HG02759 (cell line): ENCODE data around the gene TBCD.

Experiments
- ATAC-seq: cut with Tn5 transposase; IDR thresholded peaks from one replicate; pipeline ENCODE4 v1.9.1; 2021; ENCODE audit warnings: mild to moderate bottlenecking, moderate library complexity; ENCODE audit not compliant: unreplicated experiment

TBCD gene

GRCh38 chr17:82918508-82918907, 166.6 kb downstream of the TBCD start:
- ATAC-seq, result no peak

- no peak for ATAC-seq
Measured at GRCh38 chr17:82920150-82920549, 168.3 kb downstream of the TBCD start.

DNA sequence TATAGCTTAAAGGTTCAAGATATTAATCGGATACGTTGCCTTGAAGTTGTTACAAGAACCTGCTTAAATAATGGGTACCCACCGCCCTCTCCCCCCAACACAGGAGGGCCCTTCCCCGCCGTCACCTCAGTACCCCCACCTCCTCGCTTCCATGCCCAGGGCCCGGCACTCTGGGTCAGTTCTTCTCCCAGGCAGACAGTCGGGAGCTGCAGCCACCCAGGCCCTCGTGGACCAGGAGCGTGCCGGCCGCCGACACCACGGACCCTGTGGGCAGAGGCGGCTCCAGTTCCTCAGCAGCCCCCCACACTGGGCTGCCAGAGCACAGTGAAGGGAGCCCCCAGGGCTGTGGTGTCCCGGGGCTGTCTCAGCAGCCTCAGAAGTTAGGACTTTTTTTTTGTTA, 168.8 kb downstream of the TBCD start:
- no peak for ATAC-seq

GRCh38 chr17:82921426-82921825, 169.6 kb downstream of the TBCD start:
- ATAC-seq, result no peak

- no peak for ATAC-seq
Measured at GRCh38 chr17:82922646-82923045, 170.8 kb downstream of the TBCD start.

GRCh38 chr17:82923366-82924113, 171.7 kb downstream of the TBCD start:
- no peak for ATAC-seq

- no peak for ATAC-seq
Measured at GRCh38 chr17:82924214-82924613, 172.3 kb downstream of the TBCD start.

DNA sequence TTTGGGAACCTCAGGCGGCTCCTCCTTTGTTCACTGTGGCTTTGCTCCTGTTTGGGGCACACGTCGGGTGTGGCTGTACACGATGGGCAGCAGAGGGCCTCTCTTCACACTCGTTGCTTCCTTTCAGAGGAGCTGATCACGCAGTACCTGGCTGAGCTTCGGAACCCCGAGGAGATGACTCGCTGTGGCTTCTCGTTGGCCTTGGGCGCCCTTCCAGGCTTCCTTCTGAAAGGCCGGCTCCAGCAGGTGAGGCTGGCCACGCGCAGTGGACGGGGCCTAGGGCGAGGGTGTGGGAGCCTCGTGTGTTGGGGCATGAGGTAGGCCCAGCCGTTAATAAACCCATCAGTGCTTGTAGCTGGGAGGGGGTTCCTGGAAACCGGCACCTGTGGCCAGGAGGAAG, 172.9 kb downstream of the TBCD start:
- no peak for ATAC-seq

- no peak for ATAC-seq
Measured at GRCh38 chr17:82925336-82925735, 173.5 kb downstream of the TBCD start.

DNA sequence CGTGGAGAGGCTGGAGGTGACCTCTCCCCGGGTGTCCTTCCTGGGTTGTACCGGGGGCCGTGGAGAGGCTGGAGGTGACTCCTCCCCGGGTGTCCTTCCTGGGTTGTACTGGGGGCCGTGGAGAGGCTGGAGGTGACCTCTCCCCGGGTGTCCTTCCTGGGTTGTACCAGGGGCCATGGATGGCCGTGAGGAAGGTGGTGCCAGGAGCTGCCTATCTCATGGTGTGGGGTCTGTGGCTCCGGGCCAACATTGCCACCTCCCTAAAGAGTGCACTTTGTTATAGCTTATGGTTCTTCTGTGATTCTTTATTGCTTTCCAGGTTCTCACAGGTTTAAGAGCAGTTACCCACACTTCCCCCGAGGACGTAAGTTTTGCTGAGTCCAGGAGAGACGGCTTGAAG, 174.2 kb downstream of the TBCD start:
- no peak for ATAC-seq

GRCh38 chr17:82926716-82927115, 174.9 kb downstream of the TBCD start:
- ATAC-seq, result no peak

GRCh38 chr17:82927311-82927660, 175.4 kb downstream of the TBCD start:
- ATAC-seq, result no peak

- no peak for ATAC-seq
Measured at GRCh38 chr17:82927661-82928601, 176.1 kb downstream of the TBCD start.

DNA sequence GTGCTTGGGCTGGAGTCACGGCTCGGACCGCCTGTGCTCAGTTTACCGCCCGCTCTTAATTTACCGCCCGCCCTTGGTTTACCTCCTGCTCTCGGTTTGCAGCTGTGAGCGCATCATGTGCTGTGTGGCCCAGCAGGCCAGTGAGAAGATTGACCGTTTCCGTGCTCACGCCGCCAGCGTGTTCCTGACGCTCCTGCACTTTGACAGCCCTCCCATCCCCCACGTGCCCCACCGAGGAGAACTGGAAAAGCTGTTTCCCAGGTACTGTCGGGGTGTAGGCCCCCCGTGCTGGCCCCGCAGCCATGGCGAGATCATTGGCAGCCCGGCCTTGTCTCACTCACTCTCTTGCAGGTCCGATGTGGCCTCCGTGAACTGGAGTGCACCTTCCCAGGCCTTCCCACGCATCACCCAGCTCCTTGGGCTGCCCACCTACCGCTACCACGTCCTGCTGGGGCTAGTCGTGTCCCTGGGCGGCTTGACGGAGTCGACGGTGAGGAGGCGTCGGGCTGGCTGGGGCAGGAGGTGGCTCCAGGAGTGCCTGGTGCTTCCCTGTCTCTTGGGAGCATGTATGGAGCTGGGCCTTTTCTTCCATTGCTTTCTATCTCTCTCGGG, 177.3 kb downstream of the TBCD start:
- no peak for ATAC-seq

DNA sequence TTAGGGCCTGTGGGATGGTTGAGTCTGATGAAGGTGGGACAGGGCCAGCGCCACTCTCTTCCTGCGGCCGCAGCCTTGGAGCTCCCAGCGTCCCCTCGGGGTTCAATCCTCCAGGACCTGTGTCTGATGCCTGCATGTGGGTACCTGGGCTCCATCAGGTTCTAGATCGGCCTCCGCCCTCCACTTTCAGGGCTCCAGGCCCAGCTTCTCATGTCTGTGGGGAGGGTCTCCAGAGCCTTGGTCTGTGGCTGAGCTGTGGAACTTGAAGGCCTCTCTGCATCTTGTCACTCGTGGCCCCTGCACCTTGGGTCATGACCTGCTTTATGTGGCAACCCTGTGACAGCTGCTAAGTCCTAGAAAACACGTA, 177.8 kb downstream of the TBCD start:
- no peak for ATAC-seq

DNA sequence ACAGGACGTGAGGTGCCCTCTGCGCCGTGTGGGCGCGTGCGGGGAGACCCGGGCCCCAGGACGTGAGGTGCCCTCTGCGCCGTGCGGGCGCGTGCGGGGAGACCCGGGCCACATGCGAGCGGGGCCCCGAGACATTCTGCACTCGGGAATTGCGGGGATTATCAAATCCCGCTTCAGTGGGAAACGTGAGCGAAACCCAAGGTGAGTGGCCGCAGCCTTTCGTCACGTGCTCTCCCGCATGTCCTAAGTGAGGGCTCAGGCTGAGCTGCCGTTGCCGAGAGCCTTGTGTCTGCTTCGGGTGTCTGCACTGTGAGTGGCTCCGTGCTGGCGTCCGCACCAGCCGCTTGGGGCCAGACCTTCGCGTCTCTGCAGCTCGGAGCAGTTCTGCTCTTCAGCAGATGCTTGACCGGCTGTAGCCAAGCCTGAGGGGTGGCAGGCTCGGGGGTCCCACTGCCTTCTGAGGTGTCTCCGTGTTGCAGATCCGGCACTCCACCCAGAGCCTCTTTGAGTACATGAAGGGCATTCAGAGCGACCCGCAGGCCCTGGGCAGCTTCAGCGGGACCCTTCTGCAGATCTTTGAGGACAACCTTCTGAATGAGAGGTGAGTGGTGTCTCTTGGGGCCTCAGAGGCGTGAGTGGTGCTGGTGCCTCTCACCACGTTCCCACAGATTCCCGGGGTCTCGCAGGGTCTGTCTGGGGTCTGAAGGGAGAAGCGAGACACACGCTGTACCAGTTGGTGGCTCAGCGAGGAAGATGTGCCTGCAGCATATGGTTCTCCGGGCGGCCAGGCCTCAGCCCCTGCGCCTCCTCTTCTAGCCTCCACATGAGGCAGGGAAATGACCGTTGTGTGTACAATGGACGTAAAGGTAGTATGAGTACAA, 178.4 kb downstream of the TBCD start:
- no peak for ATAC-seq

DNA sequence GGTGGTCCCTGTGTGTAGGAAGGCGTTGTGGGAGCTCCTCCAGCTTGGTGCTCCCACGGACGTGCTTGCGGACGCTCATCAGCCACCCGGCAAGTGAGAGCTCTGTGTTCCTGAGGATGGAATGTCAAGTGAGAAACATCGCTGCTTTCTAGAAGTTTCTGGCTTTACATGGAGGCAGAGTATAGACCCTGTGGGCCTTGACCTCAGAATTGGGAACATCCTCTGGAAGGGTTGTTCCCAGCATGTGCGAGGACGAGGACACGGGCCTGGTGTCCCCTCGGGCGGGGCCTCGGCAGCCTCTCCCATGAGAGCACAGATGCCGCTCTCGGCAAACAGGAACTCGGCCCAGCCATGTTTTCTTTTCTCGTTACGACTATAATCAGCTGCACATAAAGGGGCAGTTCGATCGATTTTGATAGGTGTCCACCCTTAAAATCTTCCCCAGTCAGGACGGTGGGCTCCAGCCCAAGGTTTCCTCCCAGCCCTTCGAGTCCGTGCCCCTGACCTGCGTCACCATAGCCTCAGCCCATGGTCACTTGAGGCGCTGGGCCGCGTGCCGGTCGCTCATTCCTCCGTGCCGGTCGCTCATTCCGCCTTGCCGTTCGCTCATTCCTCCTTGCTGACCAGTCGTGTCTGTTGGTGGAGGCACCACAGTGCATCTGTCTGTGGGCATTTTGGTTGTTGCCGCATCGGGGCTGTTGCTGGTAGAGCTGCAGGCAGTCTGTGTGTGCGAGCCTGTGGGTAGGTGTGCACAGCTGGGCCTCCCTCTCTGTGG, 179.2 kb downstream of the TBCD start:
- no peak for ATAC-seq

GRCh38 chr17:82931699-82932517, 180.0 kb downstream of the TBCD start:
- no peak for ATAC-seq
